HepG2 (cell line): ENCODE results near the gene ATP6V0A1. TPM values are rescaled to one million over a fixed set of nuclear protein-coding genes. Genes with fewer than 3 reads are reported as not detected.

Experiments used
- ADNP ChIP-seq: sonication (generic); formaldehyde crosslinking; IDR thresholded peaks from 2 replicates; pipeline ENCODE4 v1.4.0; 2020; ENCODE audit warnings: missing genetic modification reagents
- CCDC6 ChIP-seq: sonication (generic); formaldehyde crosslinking; IDR thresholded peaks from 2 replicates; pipeline ENCODE4 v1.8.1; 2022; ENCODE audit warnings: mild to moderate bottlenecking, missing genetic modification reagents, moderate library complexity
- CTCF ChIP-seq: sonication (generic); formaldehyde crosslinking; IDR thresholded peaks from 2 replicates; pipeline ENCODE4 v1.5.0; 2020; ENCODE audit warnings: mild to moderate bottlenecking, missing genetic modification reagents, moderate library complexity
- GABPB1 ChIP-seq: IDR thresholded peaks from 2 replicates; pipeline ENCODE4 v1.6.1; 2016; ENCODE audit warnings: mild to moderate bottlenecking, missing genetic modification reagents, moderate library complexity, missing compliant biosample characterization
- HHEX ChIP-seq: IDR thresholded peaks from 2 replicates; pipeline ENCODE4 v1.6.1; 2016; ENCODE audit warnings: control low read depth
- MEIS1 ChIP-seq: sonication (generic); formaldehyde crosslinking; IDR thresholded peaks from 2 replicates; pipeline ENCODE4 v1.9.0; 2021; ENCODE audit warnings: mild to moderate bottlenecking, missing genetic modification reagents, moderate library complexity, borderline replicate concordance
- MIER3 ChIP-seq: IDR thresholded peaks from 2 replicates; pipeline ENCODE4 v1.6.1; 2016; ENCODE audit warnings: missing compliant biosample characterization, borderline replicate concordance
- NR2C2 ChIP-seq: sonication (generic); formaldehyde crosslinking; IDR thresholded peaks from 2 replicates; pipeline ENCODE4 v1.4.0; 2020; ENCODE audit warnings: missing genetic modification reagents, mild to moderate bottlenecking, moderate library complexity, borderline replicate concordance
- POLR2A ChIP-seq, 2 experiments: IDR thresholded peaks; 2 replicates each; pipeline ENCODE4 v1.6.1; 2011; ENCODE audit warnings: low read depth in 2 of 2, low read length in 2 of 2, mild to moderate bottlenecking in 1 of 2, moderate library complexity in 1 of 2; ENCODE audit not compliant: insufficient read depth in 1 of 2
- PPARG ChIP-seq: conservative IDR thresholded peaks from 2 replicates; pipeline ENCODE4 v1.6.1; 2016; ENCODE audit warnings: missing biosample characterization, missing genetic modification reagents
- SETDB1 ChIP-seq: sonication (generic); formaldehyde crosslinking; IDR thresholded peaks from 2 replicates; pipeline ENCODE4 v1.5.1; 2020; ENCODE audit warnings: missing genetic modification reagents, mild to moderate bottlenecking, borderline replicate concordance
- SMC3 ChIP-seq: IDR thresholded peaks from 2 replicates; pipeline ENCODE4 v1.6.1; 2011; ENCODE audit warnings: low read length, improper control_type of control experiment
- STAG1 ChIP-seq: sonication (generic); formaldehyde crosslinking; IDR thresholded peaks from 2 replicates; pipeline ENCODE4 v1.4.0; 2020; ENCODE audit warnings: missing genetic modification reagents
- ZBTB7B ChIP-seq: sonication (generic); formaldehyde crosslinking; IDR thresholded peaks from 2 replicates; pipeline ENCODE4 v1.4.0; 2020; ENCODE audit warnings: missing genetic modification reagents
- ZNF207 ChIP-seq: fragments of 450-650 bp; IDR thresholded peaks from 2 replicates; pipeline ENCODE4 v1.6.1; 2016; ENCODE audit warnings: antibody characterized with exemption, borderline replicate concordance
- ZNF362 ChIP-seq: sonication (generic); formaldehyde crosslinking; IDR thresholded peaks from 2 replicates; pipeline ENCODE4 v1.4.0; 2020; ENCODE audit warnings: missing genetic modification reagents, mild to moderate bottlenecking, borderline replicate concordance
- ZNF614 ChIP-seq: IDR thresholded peaks from 2 replicates; pipeline ENCODE4 v1.6.1; 2018; ENCODE audit warnings: missing biosample characterization, missing genetic modification reagents, inconsistent platforms, borderline replicate concordance
- ZNF790 ChIP-seq: sonication (generic); formaldehyde crosslinking; IDR thresholded peaks from 2 replicates; pipeline ENCODE4 v1.8.0; 2022; ENCODE audit warnings: missing genetic modification reagents, mild to moderate bottlenecking, borderline replicate concordance
- ZSCAN25 ChIP-seq: sonication (generic); formaldehyde crosslinking; IDR thresholded peaks from 2 replicates; pipeline ENCODE4 v1.8.0; 2022; ENCODE audit warnings: mild to moderate bottlenecking, missing genetic modification reagents
- polyA plus RNA-seq, 8 experiments: library from polyadenylated mRNA; depleted of rRNA in 3 of 8; stranded (reverse) in 7 of 8; unstranded in 1 of 8; fragments of >200 nt; fragmentation: Illumina TruSeq in 4 of 8; extraction: Trizol in 4 of 8; gene quantifications; 2 replicates each; pipeline versions ENCODE4 v1.2.1 to v1.2.3, GENCODE V29; 2011 to 2016; ENCODE audit warnings: low read depth in 4 of 8, missing spikeins in 1 of 8, mixed read lengths in 1 of 8; ENCODE audit not compliant: insufficient read depth in 1 of 8
- total RNA-seq, 5 experiments: library from RNA; depleted of rRNA; stranded (reverse); fragments of >200 nt; fragmentation: Illumina TruSeq; extraction: Trizol; gene quantifications; 2 replicates each; pipeline ENCODE4 v1.2.3, GENCODE V29; 2016; ENCODE audit warnings: low read depth in 1 of 5

The ATP6V0A1 gene
- total and polyA plus RNA-seq, 2 of the 13 experiments (the other 11 are each of a cell fraction or from before 2014, with no cell fraction given) = 27.9 to 54.1 TPM

- TF ChIP-seq ZNF362 (CRISPR knock-in tag) (peak; percentile 61; the same call in 1 of the 2 replicates), MIER3 (no peak), SMC3 (peak; percentile 34; the same call in 1 of the 2 replicates), GABPB1 (no peak), MEIS1 (CRISPR knock-in tag) (no peak), ZBTB7B (CRISPR knock-in tag) (peak; percentile 74; the same call in 1 of the 2 replicates), STAG1 (peak; percentile 61), NR2C2 (0 out of 2 replicates have a peak, but pooled peaks have one; percentile 23), ADNP (CRISPR knock-in tag) (no peak), SETDB1 (CRISPR knock-in tag) (no peak), HHEX (no peak), PPARG (CRISPR knock-in tag) (no peak), ZNF207 (no peak), ZNF790 (CRISPR knock-in tag) (0 out of 2 replicates have a peak, but pooled peaks have one; percentile 15), POLR2A (IDR thresholded peaks at IDR 0.05; ENCODE audit: insufficient read depth in 1 of 2, low read depth in 2 of 2, low read length in 2 of 2) (0 out of 4 replicates have a peak, but pooled peaks of 1 of the 2 experiments have one; percentile 17), ZNF614 (CRISPR knock-in tag) (0 out of 2 replicates have a peak, but pooled peaks have one; percentile 7), ZSCAN25 (CRISPR knock-in tag) (no peak), CTCF (CRISPR knock-in tag) (peak; percentile 66), CCDC6 (no peak)
These were observed 61.9 kb downstream of the ATP6V0A1 start (continued) for GRCh38 chr17:42520540-42520951.
